Measurements from ENCODE around the gene INHBE.

- no peak for TF ChIP-seq CTCF (IDR thresholded peaks at IDR 0.05)
- TF ChIP-seq POLR2A (IDR thresholded peaks at IDR 0.05), result no peak
Observed at GRCh38 chr12:57489157-57489641, 34.1 kb downstream of the INHBE start.

Data from uterus (tissue), 2 donors.